ENCODE data around the gene RIN2. TPM values are rescaled to one million over a fixed set of nuclear protein-coding genes. Genes with fewer than 3 reads are reported as not detected.

Gene RIN2
- polyA plus RNA-seq (2012; ENCODE audit: insufficient read depth, insufficient read length, low read depth): 3.7 TPM

GRCh38 chr20:19758133-19758500 is at the start of gene RIN2:
Gene RIN2, plus strand, starts transcription at chr20:19758258. Its CDS starts 131,344 bp downstream, at chr20:19889602.
- Histone ChIP-seq H3K9me3 (no peaks in the 10 kb centered on the region), H3K4me1 (no peaks in the 10 kb centered on the region), H3K4me3 (ENCODE audit: low read depth, low read length) (no peak within 1 kb of the TSS; the same call in 1 of the 2 replicates), H3K27me3 (peaks cover 65% of the 10 kb centered on the region), H3K36me3 (no peaks in the 10 kb centered on the region)
- no peak for DNase-seq
- TF ChIP-seq CTCF (IDR thresholded peaks at IDR 0.05; ENCODE audit: low read depth, low read length): no peak

GRCh38 chr20:19709635-19710335 is 48.3 kb upstream of the RIN2 start:
- Histone ChIP-seq H3K4me3 (ENCODE audit: low read depth, low read length) (no peak overlapping the region), H3K4me1 (no peaks in the 10 kb centered on the region), H3K9me3 (no peaks in the 10 kb centered on the region), H3K36me3 (no peaks in the 10 kb centered on the region), H3K27me3 (no peaks in the 10 kb centered on the region; the same call in 1 of the 2 replicates)
- no peak for DNase-seq
- TF ChIP-seq CTCF (IDR thresholded peaks at IDR 0.05; ENCODE audit: low read depth, low read length): no peak

- no peak overlapping the region for H3K4me3 ChIP-seq (ENCODE audit: low read depth, low read length)
- H3K27me3 ChIP-seq: no peaks in the 10 kb centered on the region; the same call in 1 of the 2 replicates
- no peaks in the 10 kb centered on the region for H3K36me3 ChIP-seq
- no peaks in the 10 kb centered on the region for H3K4me1 ChIP-seq
- H3K9me3 ChIP-seq: no peaks in the 10 kb centered on the region
- no peak for TF ChIP-seq CTCF (IDR thresholded peaks at IDR 0.05; ENCODE audit: low read depth, low read length)
- DNase-seq: no peak
These were observed 47.5 kb upstream of the RIN2 start for GRCh38 chr20:19710336-19711120.

- no peak for DNase-seq
- no peaks in the 10 kb centered on the region for H3K9me3 ChIP-seq
These were observed 46.9 kb upstream of the RIN2 start for GRCh38 chr20:19711126-19711525.

GRCh38 chr20:19712721-19713260 is 45.3 kb upstream of the RIN2 start:
- no peak for TF ChIP-seq CTCF (IDR thresholded peaks at IDR 0.05; ENCODE audit: low read depth, low read length)
- Histone ChIP-seq H3K4me3 (ENCODE audit: low read depth, low read length) (no peak overlapping the region), H3K36me3 (no peaks in the 10 kb centered on the region), H3K9me3 (no peaks in the 10 kb centered on the region), H3K4me1 (no peaks in the 10 kb centered on the region), H3K27me3 (no peaks in the 10 kb centered on the region; the same call in 1 of the 2 replicates)
- no peak for DNase-seq

More at GRCh38 chr20:19711126-19711525, 46.9 kb upstream of the RIN2 start:
- no peak for TF ChIP-seq CTCF (IDR thresholded peaks at IDR 0.05; ENCODE audit: low read depth, low read length)
- Histone ChIP-seq H3K36me3 (no peaks in the 10 kb centered on the region), H3K27me3 (no peaks in the 10 kb centered on the region; the same call in 1 of the 2 replicates), H3K4me1 (no peaks in the 10 kb centered on the region), H3K4me3 (ENCODE audit: low read depth, low read length) (no peak overlapping the region)
